ENCODE results near the gene OMG.

- TF ChIP-seq POLR2A (IDR thresholded peaks at IDR 0.05): no peak
- no peak for TF ChIP-seq CTCF (IDR thresholded peaks at IDR 0.05)
These were observed 27.9 kb downstream of the OMG start for GRCh38 chr17:31269036-31269577.

All from breast epithelium (tissue), 3 donors.